ENCODE data around the gene PPA1.

DNA sequence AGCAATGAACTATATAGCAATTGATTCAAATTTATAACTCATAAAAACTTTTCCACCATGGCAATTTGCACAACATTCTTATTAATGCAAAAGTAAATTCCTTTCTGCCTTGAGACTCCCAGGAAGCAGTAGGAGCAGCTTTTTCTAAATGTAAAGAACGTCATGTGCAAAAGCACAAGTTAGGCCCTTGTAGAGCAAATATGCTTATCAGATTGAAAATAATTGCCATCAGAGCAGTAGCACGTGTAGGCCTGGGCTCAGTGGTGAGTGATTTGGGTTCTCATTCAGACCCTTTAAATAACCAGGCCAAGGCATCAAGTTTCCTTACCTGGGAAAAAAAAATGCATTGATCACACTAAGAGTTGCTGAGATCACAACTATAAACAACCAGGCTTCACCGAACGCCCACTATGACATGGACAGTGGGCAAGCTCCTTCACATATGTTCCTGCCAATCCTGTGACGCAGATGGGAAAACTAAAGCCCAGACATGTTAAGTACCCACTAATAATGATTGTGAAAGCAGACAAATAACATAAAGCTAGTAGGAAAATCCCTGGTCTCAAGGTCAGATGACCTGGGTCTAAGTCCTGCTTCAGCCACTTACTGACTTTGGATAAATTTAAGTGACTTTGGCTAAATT, 40.8 kb downstream of the PPA1 start:
- TF ChIP-seq EZH2 (IDR thresholded peaks at IDR 0.05): no peak
- TF ChIP-seq POLR2AphosphoS5 (IDR thresholded peaks at IDR 0.05; ENCODE audit: borderline replicate concordance, low read depth, low read length): no peak
- TF ChIP-seq FOXP2 (optimal IDR thresholded peaks at IDR 0.05; ENCODE audit: control extremely low read depth, extremely low read length, insufficient read depth): no peak
